Left ventricle myocardium inferior (tissue), 1 donor: ENCODE data around the gene TMC7. TPM values are rescaled to one million over a fixed set of nuclear protein-coding genes. Genes with fewer than 3 reads are reported as not detected.
A peak's percentile ranks its signal among the peaks of the same experiment; 100 is the strongest.

Experiments
- DNase-seq: peaks from one replicate; pipeline ENCODE4 v3.0.0-alpha.2; 2020
- H3K27ac ChIP-seq: fragments of 200-600 bp; replicated peaks from 2 replicates; pipeline ENCODE4 v1.8.0; 2021
- H3K27me3 ChIP-seq: fragments of 200-600 bp; 2 replicates; pipeline ENCODE4 v1.8.0; 2021; ENCODE audit warnings: low read depth
- H3K36me3 ChIP-seq: fragments of 200-600 bp; 2 replicates; pipeline ENCODE4 v1.8.0; 2021
- H3K4me1 ChIP-seq: fragments of 200-600 bp; 2 replicates; pipeline ENCODE4 v1.8.0; 2021
- H3K4me3 ChIP-seq: fragments of 200-600 bp; 2 replicates; pipeline ENCODE4 v1.8.0; 2021; ENCODE audit warnings: mild to moderate bottlenecking, moderate library complexity
- H3K9me3 ChIP-seq: fragments of 200-600 bp; replicated peaks from 2 replicates; pipeline ENCODE4 v1.8.0; 2021
- intact Hi-C: fragments of 100-400 bp; cut with micrococcal nuclease; formaldehyde crosslinking; loops from one replicate; pipeline ENCODE4 v1.11.0; 2022
- total RNA-seq: library from RNA; stranded (reverse); fragmentation: NEBNext Ultra II Directional; extraction: Animal tissue kit (Norgen Biotek cat#: 25700); gene quantifications from one replicate; pipeline ENCODE4 v1.2.1, GENCODE V29; 2021
- TF ChIP-seq, protein P1 (sequence below): fragments of 200-600 bp; IDR thresholded peaks from 2 replicates; pipeline ENCODE4 v1.8.0; 2021; ENCODE audit warnings: antibody characterized with exemption, mild to moderate bottlenecking, borderline replicate concordance
- donor health status: DM: no; HTN: yes; CAD: no; lungs with severe emphysema.

The TMC7 gene
- total RNA-seq, 1 donor from 2014 or later: 0.69 TPM

DNA sequence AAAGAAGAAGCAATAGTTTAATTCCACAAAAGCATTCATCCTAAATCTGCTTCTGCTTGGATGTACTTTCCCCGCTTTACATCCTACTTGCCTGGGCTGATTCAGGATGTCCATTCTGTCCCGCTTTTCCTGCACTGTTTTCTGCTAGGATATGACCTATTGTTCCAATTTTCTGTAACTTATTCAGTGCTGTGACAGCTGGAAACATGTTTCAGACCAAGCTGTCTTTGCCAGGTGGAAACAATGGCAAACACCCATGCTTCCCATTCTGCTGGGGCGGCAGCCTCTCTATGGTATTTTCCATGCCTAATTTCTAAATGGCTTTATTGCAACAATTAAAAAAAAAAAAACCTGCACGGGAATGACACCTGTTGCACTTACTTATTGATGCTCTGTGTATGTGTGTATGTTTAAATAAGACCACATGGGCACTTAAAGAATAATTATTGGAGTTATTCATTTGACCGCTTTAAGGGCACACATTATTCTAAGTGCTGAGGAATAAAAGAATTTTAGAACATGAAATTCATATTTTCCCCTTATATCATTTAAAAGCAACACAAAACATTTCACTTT, 104.7 kb downstream of the TMC7 start:
- Histone ChIP-seq H3K27me3 (no peaks in the 10 kb centered on the region), H3K4me1 (peaks cover 8% of the 10 kb centered on the region), H3K27ac (peak overlapping the region; percentile 27), H3K36me3 (no peaks in the 10 kb centered on the region), H3K4me3 (no peak overlapping the region), H3K9me3 (no peaks in the 10 kb centered on the region)
- intact Hi-C loops: loop anchor here (5.0 to 10.0 kb wide), 3 partner anchors 86 to 416 kb away; no protein-coding TSS in a partner anchor
- TF ChIP-seq, protein P1, sequence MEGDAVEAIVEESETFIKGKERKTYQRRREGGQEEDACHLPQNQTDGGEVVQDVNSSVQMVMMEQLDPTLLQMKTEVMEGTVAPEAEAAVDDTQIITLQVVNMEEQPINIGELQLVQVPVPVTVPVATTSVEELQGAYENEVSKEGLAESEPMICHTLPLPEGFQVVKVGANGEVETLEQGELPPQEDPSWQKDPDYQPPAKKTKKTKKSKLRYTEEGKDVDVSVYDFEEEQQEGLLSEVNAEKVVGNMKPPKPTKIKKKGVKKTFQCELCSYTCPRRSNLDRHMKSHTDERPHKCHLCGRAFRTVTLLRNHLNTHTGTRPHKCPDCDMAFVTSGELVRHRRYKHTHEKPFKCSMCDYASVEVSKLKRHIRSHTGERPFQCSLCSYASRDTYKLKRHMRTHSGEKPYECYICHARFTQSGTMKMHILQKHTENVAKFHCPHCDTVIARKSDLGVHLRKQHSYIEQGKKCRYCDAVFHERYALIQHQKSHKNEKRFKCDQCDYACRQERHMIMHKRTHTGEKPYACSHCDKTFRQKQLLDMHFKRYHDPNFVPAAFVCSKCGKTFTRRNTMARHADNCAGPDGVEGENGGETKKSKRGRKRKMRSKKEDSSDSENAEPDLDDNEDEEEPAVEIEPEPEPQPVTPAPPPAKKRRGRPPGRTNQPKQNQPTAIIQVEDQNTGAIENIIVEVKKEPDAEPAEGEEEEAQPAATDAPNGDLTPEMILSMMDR: no peak
- no peak for DNase-seq

DNA sequence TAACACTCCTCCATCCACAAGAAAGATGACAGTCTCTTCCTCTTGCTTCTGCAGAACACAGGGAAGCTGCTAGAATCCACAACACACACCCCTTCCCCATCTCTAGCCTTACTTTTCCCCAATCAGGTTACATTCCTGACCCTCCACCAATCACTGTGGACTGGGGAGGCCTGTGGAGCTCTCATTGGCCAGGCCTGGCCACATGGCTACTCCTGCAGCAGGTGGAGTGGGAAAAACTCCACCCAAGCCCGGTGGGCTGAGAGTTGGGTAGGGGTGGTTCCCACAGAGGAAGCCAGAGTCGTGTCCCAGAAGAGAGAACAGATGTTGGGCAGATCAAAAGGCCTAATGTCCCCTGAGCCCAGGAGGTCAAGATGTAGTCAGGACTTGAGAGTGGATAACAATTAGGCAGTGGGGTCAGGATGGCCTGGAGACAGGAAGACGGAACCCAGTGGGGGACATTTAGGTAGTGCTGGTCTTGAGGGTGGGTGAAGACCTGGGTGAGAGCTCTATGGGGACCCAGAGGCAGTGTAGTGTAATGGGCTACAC, 105.7 kb downstream of the TMC7 start:
- TF ChIP-seq, protein P1: no peak
- intact Hi-C loops: loop anchor here (5.0 to 10.0 kb wide), 3 partner anchors 85 to 415 kb away; no protein-coding TSS in a partner anchor
- H3K27ac ChIP-seq: no peak overlapping the region
- no peaks in the 10 kb centered on the region for H3K9me3 ChIP-seq
- H3K27me3 ChIP-seq: no peaks in the 10 kb centered on the region
- no peak overlapping the region for H3K4me3 ChIP-seq
- H3K4me1 ChIP-seq: peaks cover 8% of the 10 kb centered on the region
- no peak for DNase-seq
- no peaks in the 10 kb centered on the region for H3K36me3 ChIP-seq

DNA sequence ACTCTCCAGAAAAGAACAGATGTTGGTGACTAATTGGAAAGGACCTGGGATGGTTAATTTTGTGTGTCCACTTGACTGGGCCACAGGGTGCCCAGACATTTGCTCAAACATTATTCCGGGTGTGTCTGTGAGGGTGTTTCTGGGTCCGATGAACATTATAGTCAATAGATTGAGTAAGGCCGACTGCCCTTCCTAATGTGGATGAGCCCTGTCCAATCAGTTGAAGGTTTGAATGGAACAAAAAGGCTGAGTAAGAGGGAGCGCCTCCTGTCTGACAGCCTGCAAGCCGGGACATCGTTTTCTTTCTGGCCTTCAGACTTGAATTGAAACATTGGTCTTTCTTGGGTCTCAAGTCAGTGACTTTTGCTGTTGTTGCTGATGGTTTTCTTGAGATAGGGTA, 107.2 kb downstream of the TMC7 start:
- intact Hi-C loops: no loop called here
- Histone ChIP-seq H3K9me3 (no peaks in the 10 kb centered on the region), H3K4me1 (peaks cover 5% of the 10 kb centered on the region), H3K27me3 (no peaks in the 10 kb centered on the region), H3K27ac (no peak overlapping the region), H3K36me3 (no peaks in the 10 kb centered on the region), H3K4me3 (no peak overlapping the region)
- no peak for DNase-seq
- TF ChIP-seq, protein P1: no peak

DNA sequence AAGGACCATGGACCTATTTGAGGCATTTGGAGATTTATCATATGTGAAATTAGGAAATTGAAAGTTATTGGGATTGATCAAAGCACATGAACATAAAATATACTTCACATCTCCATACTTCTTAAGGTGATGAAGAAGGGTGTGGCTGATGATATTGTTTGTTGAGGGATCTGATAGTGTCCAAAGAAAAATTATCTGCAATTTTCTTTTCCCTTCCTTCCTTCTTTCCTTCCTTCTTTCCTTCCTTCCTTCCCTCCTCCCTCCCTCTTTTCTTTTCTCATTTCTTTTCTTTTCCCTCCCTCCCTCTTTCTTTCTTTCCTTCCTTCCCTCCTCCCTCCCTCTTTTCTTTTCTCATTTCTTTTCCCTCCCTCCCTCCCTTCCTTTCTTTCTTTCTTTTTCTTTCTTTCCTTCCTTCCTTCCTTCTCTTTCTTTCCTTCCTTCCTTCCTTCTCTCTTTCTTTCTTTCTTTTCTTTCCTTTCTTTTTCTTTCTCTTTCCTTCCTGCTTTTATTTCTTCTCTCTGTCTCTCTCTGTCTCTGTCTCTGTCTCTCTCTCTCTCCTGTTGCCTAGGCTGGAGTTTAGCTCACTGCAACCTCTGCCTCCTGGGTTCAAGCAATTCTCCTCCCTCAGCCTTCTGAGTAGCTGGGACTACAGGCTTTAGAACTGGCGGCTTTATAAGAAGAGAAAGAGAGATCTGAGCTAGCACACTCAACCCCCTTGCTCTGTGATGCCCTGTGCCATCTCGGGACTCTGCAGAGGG, 109.1 kb downstream of the TMC7 start:
- no peaks in the 10 kb centered on the region for H3K4me1 ChIP-seq
- DNase-seq: no peak
- TF ChIP-seq, protein P1: no peak
- H3K36me3 ChIP-seq: no peaks in the 10 kb centered on the region
- no peaks in the 10 kb centered on the region for H3K27me3 ChIP-seq
- intact Hi-C loops: no loop called here
- H3K9me3 ChIP-seq: no peaks in the 10 kb centered on the region
- H3K27ac ChIP-seq: no peak overlapping the region
- no peak overlapping the region for H3K4me3 ChIP-seq

DNA sequence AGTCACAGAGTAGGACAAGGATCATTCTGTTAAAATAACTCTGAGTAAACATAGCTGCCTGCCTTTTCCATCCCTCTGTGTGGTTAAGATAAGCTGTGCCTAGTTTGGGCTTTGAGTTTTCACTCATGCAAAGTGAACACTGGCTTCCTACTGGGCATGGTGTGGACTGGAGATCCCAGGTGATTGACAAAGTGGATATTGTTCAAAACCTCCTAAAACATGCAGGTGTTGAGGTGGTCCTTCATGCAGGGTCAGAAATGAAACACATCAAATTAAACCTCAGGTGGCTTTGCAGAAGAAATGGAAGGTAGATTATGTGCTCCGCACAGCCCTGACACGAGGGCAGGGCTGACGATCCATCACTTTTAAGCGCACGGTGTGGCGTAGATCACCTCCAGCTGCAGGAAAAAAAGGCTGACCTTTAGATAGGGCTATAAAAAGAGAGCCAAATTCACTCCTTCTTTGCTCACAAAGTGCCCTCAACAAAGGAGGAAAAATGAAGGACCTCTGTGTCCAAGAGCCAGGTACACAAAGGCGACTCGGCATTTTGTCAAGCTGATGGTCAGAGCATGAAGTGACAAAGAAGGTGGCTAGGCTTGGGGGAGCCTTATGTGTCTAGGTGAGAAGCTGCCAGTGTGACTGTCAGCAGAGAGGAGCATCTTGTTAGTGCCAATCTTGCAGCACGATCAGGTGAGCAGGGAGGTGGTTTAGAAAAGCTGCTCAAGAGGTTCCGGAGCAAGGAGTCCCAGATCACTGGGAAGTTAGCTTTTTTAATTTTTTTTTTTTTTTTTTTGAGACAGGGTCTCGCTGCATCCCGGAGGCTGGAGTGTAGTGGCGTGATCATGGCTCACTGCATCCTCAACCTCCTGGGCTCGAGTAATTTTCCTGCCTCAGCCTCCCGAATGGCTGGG, 110.2 kb downstream of the TMC7 start:
- intact Hi-C loops: no loop called here
- H3K36me3 ChIP-seq: no peaks in the 10 kb centered on the region
- no peak overlapping the region for H3K4me3 ChIP-seq
- H3K9me3 ChIP-seq: no peaks in the 10 kb centered on the region
- H3K27me3 ChIP-seq: no peaks in the 10 kb centered on the region
- H3K4me1 ChIP-seq: no peaks in the 10 kb centered on the region
- DNase-seq: no peak
- TF ChIP-seq, protein P1: no peak
- H3K27ac ChIP-seq: no peak overlapping the region
